Measurements from ENCODE around the gene SYP. TPM values are rescaled to one million over a fixed set of nuclear protein-coding genes. Genes with fewer than 3 reads are reported as not detected.
A peak's percentile ranks its signal among the peaks of the same experiment; 100 is the strongest.
"Not testable (repeated sequence)": the region's sequence is repeated elsewhere in the genome, so short reads cannot be mapped to it uniquely, and the experiment has no call there.

Gene SYP
- total and polyA plus RNA-seq, 4 donors = 0.30 to 0.67 (median 0.47) TPM

DNA sequence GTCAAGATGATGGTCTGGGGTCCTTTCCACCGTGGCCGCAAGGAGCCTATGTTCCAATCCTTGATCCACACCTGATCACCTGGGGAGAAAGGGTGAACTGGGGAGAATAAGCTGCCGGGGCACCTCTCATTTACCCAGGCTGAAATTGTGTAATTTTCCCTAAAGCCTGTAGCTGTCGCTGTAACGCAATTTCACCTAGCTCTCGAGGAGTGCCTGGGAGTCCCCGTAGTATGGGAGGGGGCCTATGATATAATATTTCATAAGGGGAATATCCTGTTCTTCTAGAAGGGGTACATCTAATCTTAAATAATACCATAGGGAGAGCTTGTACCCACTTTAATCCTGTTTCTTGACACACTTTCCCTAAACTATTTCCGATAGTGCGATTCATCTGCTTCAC is 57.7 kb downstream of the SYP start:
- DNase-seq (ENCODE audit: low spot score) = not testable (repeated sequence)
- TF ChIP-seq, protein P1, sequence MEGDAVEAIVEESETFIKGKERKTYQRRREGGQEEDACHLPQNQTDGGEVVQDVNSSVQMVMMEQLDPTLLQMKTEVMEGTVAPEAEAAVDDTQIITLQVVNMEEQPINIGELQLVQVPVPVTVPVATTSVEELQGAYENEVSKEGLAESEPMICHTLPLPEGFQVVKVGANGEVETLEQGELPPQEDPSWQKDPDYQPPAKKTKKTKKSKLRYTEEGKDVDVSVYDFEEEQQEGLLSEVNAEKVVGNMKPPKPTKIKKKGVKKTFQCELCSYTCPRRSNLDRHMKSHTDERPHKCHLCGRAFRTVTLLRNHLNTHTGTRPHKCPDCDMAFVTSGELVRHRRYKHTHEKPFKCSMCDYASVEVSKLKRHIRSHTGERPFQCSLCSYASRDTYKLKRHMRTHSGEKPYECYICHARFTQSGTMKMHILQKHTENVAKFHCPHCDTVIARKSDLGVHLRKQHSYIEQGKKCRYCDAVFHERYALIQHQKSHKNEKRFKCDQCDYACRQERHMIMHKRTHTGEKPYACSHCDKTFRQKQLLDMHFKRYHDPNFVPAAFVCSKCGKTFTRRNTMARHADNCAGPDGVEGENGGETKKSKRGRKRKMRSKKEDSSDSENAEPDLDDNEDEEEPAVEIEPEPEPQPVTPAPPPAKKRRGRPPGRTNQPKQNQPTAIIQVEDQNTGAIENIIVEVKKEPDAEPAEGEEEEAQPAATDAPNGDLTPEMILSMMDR (IDR thresholded peaks at IDR 0.05; ENCODE audit: low read depth, low read length, missing input control) = peak; percentile 36
- TF ChIP-seq RAD21 (IDR thresholded peaks at IDR 0.05) = peak; percentile 60 to 62

DNA sequence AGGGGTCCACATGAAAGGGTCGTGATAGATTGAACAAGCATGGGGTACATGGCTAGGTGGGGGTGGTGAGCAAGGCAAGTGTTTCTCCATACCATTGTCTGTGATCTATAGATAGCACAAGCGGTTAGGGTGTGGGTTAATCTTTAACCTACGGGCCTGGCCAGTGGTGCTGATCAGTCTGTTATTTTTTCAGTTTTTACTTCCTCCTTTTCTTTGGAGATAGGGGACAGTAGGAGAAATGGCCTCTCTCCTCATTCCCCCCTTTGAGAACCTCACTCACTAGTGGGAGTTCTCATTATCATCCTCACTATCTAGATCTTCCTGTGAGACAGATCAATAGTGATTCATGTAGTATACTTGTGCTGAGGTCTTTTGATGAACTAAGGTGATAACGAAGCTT is 60.3 kb downstream of the SYP start:
- Histone ChIP-seq H3K9ac (ENCODE audit: low read depth in 1 of 2, low read length in 2 of 2) (no peak overlapping the region), H3K4me3 (ENCODE audit: low read depth in 1 of 3, low read length in 3 of 3) (no peak overlapping the region), H3K27ac (ENCODE audit: low read depth in 1 of 2, low read length in 2 of 2) (no peak overlapping the region), H3K27me3 (ENCODE audit: control insufficient read depth in 4 of 4, insufficient read depth in 4 of 4, low read length in 3 of 4) (no peaks in the 10 kb centered on the region), H3K4me1 (ENCODE audit: control insufficient read depth in 4 of 4, insufficient read depth in 4 of 4, low read length in 3 of 4) (no peaks in the 10 kb centered on the region), H3K36me3 (ENCODE audit: control insufficient read depth in 4 of 4, insufficient read depth in 3 of 4, low read depth in 1 of 4, low read length in 3 of 4) (no peaks in the 10 kb centered on the region), H3K9me3 (ENCODE audit: control insufficient read depth in 4 of 4, low read length in 3 of 4) (peaks cover 0 to 3% (median 0%) of the 10 kb centered on the region in 4 donors)
- DNase-seq (ENCODE audit: low spot score) = no peak
- TF ChIP-seq, protein P2, sequence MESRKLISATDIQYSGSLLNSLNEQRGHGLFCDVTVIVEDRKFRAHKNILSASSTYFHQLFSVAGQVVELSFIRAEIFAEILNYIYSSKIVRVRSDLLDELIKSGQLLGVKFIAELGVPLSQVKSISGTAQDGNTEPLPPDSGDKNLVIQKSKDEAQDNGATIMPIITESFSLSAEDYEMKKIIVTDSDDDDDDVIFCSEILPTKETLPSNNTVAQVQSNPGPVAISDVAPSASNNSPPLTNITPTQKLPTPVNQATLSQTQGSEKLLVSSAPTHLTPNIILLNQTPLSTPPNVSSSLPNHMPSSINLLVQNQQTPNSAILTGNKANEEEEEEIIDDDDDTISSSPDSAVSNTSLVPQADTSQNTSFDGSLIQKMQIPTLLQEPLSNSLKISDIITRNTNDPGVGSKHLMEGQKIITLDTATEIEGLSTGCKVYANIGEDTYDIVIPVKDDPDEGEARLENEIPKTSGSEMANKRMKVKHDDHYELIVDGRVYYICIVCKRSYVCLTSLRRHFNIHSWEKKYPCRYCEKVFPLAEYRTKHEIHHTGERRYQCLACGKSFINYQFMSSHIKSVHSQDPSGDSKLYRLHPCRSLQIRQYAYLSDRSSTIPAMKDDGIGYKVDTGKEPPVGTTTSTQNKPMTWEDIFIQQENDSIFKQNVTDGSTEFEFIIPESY (IDR thresholded peaks at IDR 0.05) = no peak
- no peak for TF ChIP-seq NR2F2 (IDR thresholded peaks at IDR 0.05)
- TF ChIP-seq, protein P3, sequence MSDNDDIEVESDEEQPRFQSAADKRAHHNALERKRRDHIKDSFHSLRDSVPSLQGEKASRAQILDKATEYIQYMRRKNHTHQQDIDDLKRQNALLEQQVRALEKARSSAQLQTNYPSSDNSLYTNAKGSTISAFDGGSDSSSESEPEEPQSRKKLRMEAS (IDR thresholded peaks at IDR 0.05) = no peak
- TF ChIP-seq, protein P1 (IDR thresholded peaks at IDR 0.05; ENCODE audit: low read depth, low read length, missing input control) = no peak
- 81% methylated on average over 4 of the region's 4 CpGs for WGBS

More for the DNA sequence above, 57.7 kb downstream of the SYP start:
- not testable (repeated sequence) for H3K27me3 ChIP-seq (ENCODE audit: control insufficient read depth in 4 of 4, insufficient read depth in 4 of 4, low read length in 3 of 4); H3K36me3 ChIP-seq (ENCODE audit: control insufficient read depth in 4 of 4, insufficient read depth in 3 of 4, low read depth in 1 of 4, low read length in 3 of 4); H3K9me3 ChIP-seq (ENCODE audit: control insufficient read depth in 4 of 4, low read length in 3 of 4); H3K9ac ChIP-seq (ENCODE audit: low read depth in 1 of 2, low read length in 2 of 2); H3K27ac ChIP-seq (ENCODE audit: low read depth in 1 of 2, low read length in 2 of 2); H3K4me3 ChIP-seq (ENCODE audit: low read depth in 1 of 3, low read length in 3 of 3); H3K4me1 ChIP-seq (ENCODE audit: control insufficient read depth in 4 of 4, insufficient read depth in 4 of 4, low read length in 3 of 4)
- 34% methylated on average over 9 of the region's 9 CpGs for WGBS

Small RNA genes within 50 kb of the gene (small RNA-seq; reads per million reads assigned to genes)
- not detected for gene RN7SL262P

Other genes with a start within 250 kb of the SYP start
- gene OTUD5, start 242.6 kb downstream of the SYP start, total RNA-seq = 10 to 100 TPM; 17.0 to 29.3 TPM
- 10 to 100 TPM in 1 of 2 donors, 1 to 10 TPM in 1; 9.3 to 18.8 TPM for gene OTUD5, start 242.6 kb downstream of the SYP start, polyA plus RNA-seq
- 1 to 10 TPM in 1 of 2 donors, under 1 TPM in 1; 0.28 to 1.1 TPM for gene KCND1, start 228.3 kb downstream of the SYP start, total RNA-seq
- under 1 TPM; 0.17 to 0.28 TPM for gene KCND1, start 228.3 kb downstream of the SYP start, polyA plus RNA-seq
- 10 to 100 TPM; 14.1 to 21.3 TPM for gene GRIPAP1, start 197.9 kb downstream of the SYP start, total RNA-seq
- gene GRIPAP1, start 197.9 kb downstream of the SYP start, polyA plus RNA-seq = 10 to 100 TPM; 15.4 to 17.3 TPM
- gene TFE3, start 156.8 kb downstream of the SYP start, total RNA-seq = 10 to 100 TPM in 1 of 2 donors, 1 to 10 TPM in 1; 9.5 to 17.1 TPM
- gene TFE3, start 156.8 kb downstream of the SYP start, polyA plus RNA-seq = 10 to 100 TPM in 1 of 2 donors, 1 to 10 TPM in 1; 8.6 to 22.4 TPM
- 1 to 10 TPM; 1.0 to 1.9 TPM for gene CCDC120, start 141.2 kb downstream of the SYP start, total RNA-seq
- gene CCDC120, start 141.2 kb downstream of the SYP start, polyA plus RNA-seq = 1 to 10 TPM; 1.3 to 3.4 TPM
- 1 to 10 TPM; 1.4 to 2.1 TPM for gene PRAF2, start 126.2 kb downstream of the SYP start, total RNA-seq
- gene PRAF2, start 126.2 kb downstream of the SYP start, polyA plus RNA-seq = 1 to 10 TPM; 5.7 to 8.2 TPM
- 10 to 100 TPM; 28.0 to 47.9 TPM for gene WDR45, start 120.3 kb downstream of the SYP start, total RNA-seq
- gene WDR45, start 120.3 kb downstream of the SYP start, polyA plus RNA-seq = 10 to 100 TPM; 51.2 to 60.7 TPM
- gene GPKOW, start 76.5 kb downstream of the SYP start, total RNA-seq = 10 to 100 TPM in 1 of 2 donors, 1 to 10 TPM in 1; 9.5 to 13.8 TPM
- 10 to 100 TPM in 1 of 2 donors, 1 to 10 TPM in 1; 7.7 to 12.0 TPM for gene GPKOW, start 76.5 kb downstream of the SYP start, polyA plus RNA-seq
- 1 to 10 TPM; 2.9 to 6.9 TPM for gene MAGIX, start 37.4 kb downstream of the SYP start, total RNA-seq
- 10 to 100 TPM in 1 of 2 donors, 1 to 10 TPM in 1; 8.8 to 10.8 TPM for gene MAGIX, start 37.4 kb downstream of the SYP start, polyA plus RNA-seq
- gene PLP2, start 28.3 kb downstream of the SYP start, total RNA-seq = 1 to 10 TPM; 2.4 to 6.7 TPM
- gene PLP2, start 28.3 kb downstream of the SYP start, polyA plus RNA-seq = 10 to 100 TPM; 22.6 to 24.5 TPM
- 1 to 10 TPM; 2.5 to 6.5 TPM for gene PRICKLE3, start 13.8 kb downstream of the SYP start, total RNA-seq
- 1 to 10 TPM; 2.1 to 3.3 TPM for gene PRICKLE3, start 13.8 kb downstream of the SYP start, polyA plus RNA-seq
- not detected for gene CACNA1F, start 33.1 kb upstream of the SYP start, total RNA-seq
- gene CACNA1F, start 33.1 kb upstream of the SYP start, polyA plus RNA-seq = under 1 TPM in 1 of 2 donors, not detected in 1; 0.03 TPM
- gene CCDC22, start 35.3 kb upstream of the SYP start, total RNA-seq = 1 to 10 TPM; 6.2 TPM
- gene CCDC22, start 35.3 kb upstream of the SYP start, polyA plus RNA-seq = 1 to 10 TPM; 4.2 to 7.8 TPM
- under 1 TPM; 0.05 to 0.08 TPM for gene FOXP3, start 64.5 kb upstream of the SYP start, total RNA-seq
- under 1 TPM; 0.29 to 0.65 TPM for gene FOXP3, start 64.5 kb upstream of the SYP start, polyA plus RNA-seq
- 1 to 10 TPM; 1.3 to 1.7 TPM for gene PPP1R3F, start 69.6 kb upstream of the SYP start, total RNA-seq
- 1 to 10 TPM in 1 of 2 donors, under 1 TPM in 1; 0.78 to 1.6 TPM for gene PPP1R3F, start 69.6 kb upstream of the SYP start, polyA plus RNA-seq
- gene GAGE10, start 103.5 kb upstream of the SYP start, total RNA-seq = not detected
- not detected for gene GAGE10, start 103.5 kb upstream of the SYP start, polyA plus RNA-seq
- not detected for gene GAGE12J, start 121.8 kb upstream of the SYP start, total RNA-seq
- not detected for gene GAGE12J, start 121.8 kb upstream of the SYP start, polyA plus RNA-seq
- not detected for gene GAGE13, start 131.4 kb upstream of the SYP start, total RNA-seq
- not detected for gene GAGE13, start 131.4 kb upstream of the SYP start, polyA plus RNA-seq